Activated naive CD4-positive, alpha-beta T cell treated with anti-CD3 and anti-CD28 coated beads, Interleukin-2, amount 10 ng/mL, durations not matched to agents 7 days and 5 days (primary cell): ENCODE results near the gene FOXS1.

Experiments
- CTCF ChIA-PET: fragments of 350-600 bp; sonication (Branson Sonifier 250); formaldehyde crosslinking; loops from one replicate; lab custom pipeline; 2021; ENCODE audit warnings: antibody characterized with exemption; lab: Charles Lee
- DNase-seq: peaks from one replicate; pipeline ENCODE4 v3.0.0-alpha.2; 2020
- H3K27ac Mint-ChIP-seq: one replicate; pipeline ENCODE4 v1.8.0; 2021; ENCODE audit warnings: mild to moderate bottlenecking, moderate library complexity, mixed read lengths
- H3K27me3 Mint-ChIP-seq: one replicate; pipeline ENCODE4 v1.8.0; 2021; ENCODE audit warnings: mild to moderate bottlenecking, mixed read lengths
- H3K36me3 Mint-ChIP-seq: one replicate; pipeline ENCODE4 v1.8.0; 2021; ENCODE audit warnings: mixed read lengths
- H3K4me1 Mint-ChIP-seq: one replicate; pipeline ENCODE4 v1.8.0; 2021; ENCODE audit warnings: mixed read lengths
- H3K4me3 Mint-ChIP-seq: one replicate; pipeline ENCODE4 v1.8.0; 2021; ENCODE audit warnings: mild to moderate bottlenecking, moderate library complexity, mixed read lengths
- H3K9me3 Mint-ChIP-seq: one replicate; pipeline ENCODE4 v1.8.0; 2021; ENCODE audit warnings: mixed read lengths

FOXS1 gene

DNA sequence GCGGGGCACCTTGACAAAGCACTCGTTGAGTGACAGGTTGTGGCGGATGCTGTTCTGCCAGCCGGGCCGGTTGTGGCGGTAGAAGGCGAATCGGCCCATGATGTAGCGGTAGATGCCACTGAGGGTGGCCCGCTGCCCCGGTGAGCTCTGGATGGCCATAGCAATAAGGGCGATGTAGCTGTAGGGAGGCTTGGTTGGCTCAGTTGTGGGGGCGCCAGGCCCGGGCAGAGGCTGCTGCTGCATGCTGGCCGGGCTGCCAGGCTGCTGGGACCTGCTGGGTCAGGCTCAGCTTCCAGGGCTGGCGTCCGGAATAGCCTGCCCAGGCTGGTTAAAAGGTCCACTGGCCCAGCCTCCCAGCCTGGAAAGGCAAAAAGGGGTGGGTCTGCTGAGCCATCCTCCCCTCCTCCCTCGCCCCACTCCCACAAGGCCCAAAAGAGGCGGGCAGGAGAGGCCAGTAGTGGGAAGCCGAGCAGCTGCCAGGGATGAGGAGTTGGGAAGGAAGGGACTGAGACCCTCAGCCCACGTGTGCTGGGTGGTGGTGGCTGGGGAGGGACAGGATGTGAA, at the start of gene FOXS1:
FOXS1 (minus strand) TSS at position 305 of the 564 bp plus-strand sequence; CDS start at position 243, 62 bp downstream.
- H3K9me3 Mint-ChIP-seq = no peaks in the 10 kb centered on the region
- H3K27ac Mint-ChIP-seq = no peak within 1 kb of the TSS
- no peak within 1 kb of the TSS for H3K4me3 Mint-ChIP-seq
- CTCF ChIA-PET = interaction anchor here (1.3 to 5.8 kb wide), 4 partner anchors 10 to 246 kb away, joined by 3 to 51 read pairs (median 6); no protein-coding TSS in a partner anchor
- H3K36me3 Mint-ChIP-seq = no peaks in the 10 kb centered on the region
- DNase-seq = no peak
- H3K27me3 Mint-ChIP-seq = peaks cover 45% of the 10 kb centered on the region
- no peaks in the 10 kb centered on the region for H3K4me1 Mint-ChIP-seq

- Mint-ChIP-seq H3K9me3 (no peaks in the 10 kb centered on the region), H3K36me3 (no peaks in the 10 kb centered on the region), H3K27ac (no peak overlapping the region), H3K4me1 (no peaks in the 10 kb centered on the region), H3K27me3 (peaks cover 36% of the 10 kb centered on the region), H3K4me3 (no peak overlapping the region)
- no peak for DNase-seq
- CTCF ChIA-PET = no interaction called here
These were observed 45.2 kb upstream of the FOXS1 start for GRCh38 chr20:31890646-31891045.

DNA sequence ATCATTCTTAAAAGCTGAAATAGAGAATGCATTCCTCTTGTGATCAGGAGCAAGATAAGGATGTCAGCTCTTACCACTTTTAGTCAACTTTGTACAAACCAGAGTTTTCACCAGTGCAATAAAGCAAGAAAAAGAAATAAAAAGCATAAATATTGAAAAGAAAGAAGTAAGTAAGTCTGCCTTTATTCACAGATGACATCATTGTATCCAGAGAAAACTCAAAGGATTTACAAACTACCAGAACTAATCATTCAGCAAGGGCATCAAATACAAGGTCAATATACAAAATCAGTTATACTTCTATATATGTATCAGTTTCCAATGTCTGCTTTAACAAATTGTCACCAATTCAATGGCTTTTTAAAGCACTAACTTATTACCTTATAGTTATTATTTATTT, 38.4 kb upstream of the FOXS1 start:
- Mint-ChIP-seq H3K4me3 (no peak overlapping the region), H3K27me3 (peaks cover 49% of the 10 kb centered on the region), H3K4me1 (peaks cover 18% of the 10 kb centered on the region), H3K9me3 (no peaks in the 10 kb centered on the region), H3K27ac (no peak overlapping the region), H3K36me3 (peaks cover 2% of the 10 kb centered on the region)
- no peak for DNase-seq
- CTCF ChIA-PET = no interaction called here

GRCh38 chr20:31881945-31882344, 36.5 kb upstream of the FOXS1 start:
- CTCF ChIA-PET = interaction anchor here (1.1 to 2.8 kb wide), 2 partner anchors 29 to 70 kb away, joined by 4 to 12 read pairs; partner anchors contain the start of gene PDRG1
- Mint-ChIP-seq H3K4me1 (peaks cover 18% of the 10 kb centered on the region), H3K9me3 (no peaks in the 10 kb centered on the region), H3K27me3 (peaks cover 48% of the 10 kb centered on the region), H3K27ac (no peak overlapping the region), H3K4me3 (no peak overlapping the region), H3K36me3 (peaks cover 2% of the 10 kb centered on the region)
- no peak for DNase-seq

DNA sequence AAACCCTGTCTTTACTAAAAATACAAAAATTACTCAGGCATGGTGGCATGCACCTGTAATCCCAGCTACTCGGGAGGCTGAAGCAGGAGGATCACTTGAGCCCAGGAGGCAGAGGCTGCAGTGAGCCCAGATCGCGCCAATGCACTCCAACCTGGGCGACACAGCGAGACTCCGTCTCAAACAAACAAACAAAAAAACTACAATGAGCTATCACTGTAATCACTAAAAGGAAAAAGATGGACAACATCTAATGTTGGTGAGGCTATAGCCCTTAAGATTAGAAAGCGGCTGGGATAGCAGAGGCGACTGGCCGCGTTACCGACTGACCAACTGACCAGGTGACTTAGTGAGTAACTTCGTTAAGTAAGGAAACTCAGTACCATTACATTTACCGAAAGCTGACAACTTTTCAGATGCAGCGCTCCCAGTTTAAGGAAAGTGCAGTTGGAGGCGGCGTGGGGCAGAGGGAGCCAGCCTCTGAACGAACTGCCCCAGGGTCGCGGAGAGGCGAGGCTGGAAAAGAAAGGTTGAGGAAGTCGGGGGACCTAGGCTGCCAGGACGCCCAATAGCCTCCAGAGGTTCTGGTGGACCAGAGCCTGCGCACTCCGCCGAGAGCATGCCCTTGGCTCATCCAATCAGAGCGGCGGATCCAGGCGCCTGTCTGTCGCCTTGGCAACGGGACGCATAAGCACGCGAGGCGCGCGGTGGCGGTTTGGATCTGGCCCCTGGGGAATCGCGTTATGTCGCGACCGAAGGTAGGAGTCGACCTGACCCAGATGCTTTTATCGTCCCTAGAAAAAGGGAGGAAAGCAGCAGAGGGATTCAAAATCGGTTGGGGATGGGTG, 34.0 kb upstream of the FOXS1 start:
- peaks cover 18% of the 10 kb centered on the region for H3K4me1 Mint-ChIP-seq
- peak; percentile 87 for DNase-seq
- H3K36me3 Mint-ChIP-seq = peaks cover 2% of the 10 kb centered on the region
- H3K9me3 Mint-ChIP-seq = no peaks in the 10 kb centered on the region
- CTCF ChIA-PET = interaction anchor here (0.7 to 2.8 kb wide), 2 partner anchors 33 to 73 kb away, joined by 3 to 12 read pairs; partner anchors contain the start of gene PDRG1
- peak overlapping the region; percentile 45 for H3K27ac Mint-ChIP-seq
- peaks cover 44% of the 10 kb centered on the region for H3K27me3 Mint-ChIP-seq
- H3K4me3 Mint-ChIP-seq = peak overlapping the region; percentile 85

GRCh38 chr20:31877684-31878083, 32.3 kb upstream of the FOXS1 start:
- H3K27ac Mint-ChIP-seq = no peak overlapping the region
- peaks cover 18% of the 10 kb centered on the region for H3K4me1 Mint-ChIP-seq
- peaks cover 58% of the 10 kb centered on the region for H3K27me3 Mint-ChIP-seq
- no peak for DNase-seq
- no peak overlapping the region for H3K4me3 Mint-ChIP-seq
- CTCF ChIA-PET = no interaction called here
- H3K36me3 Mint-ChIP-seq = peaks cover 2% of the 10 kb centered on the region
- no peaks in the 10 kb centered on the region for H3K9me3 Mint-ChIP-seq

DNA sequence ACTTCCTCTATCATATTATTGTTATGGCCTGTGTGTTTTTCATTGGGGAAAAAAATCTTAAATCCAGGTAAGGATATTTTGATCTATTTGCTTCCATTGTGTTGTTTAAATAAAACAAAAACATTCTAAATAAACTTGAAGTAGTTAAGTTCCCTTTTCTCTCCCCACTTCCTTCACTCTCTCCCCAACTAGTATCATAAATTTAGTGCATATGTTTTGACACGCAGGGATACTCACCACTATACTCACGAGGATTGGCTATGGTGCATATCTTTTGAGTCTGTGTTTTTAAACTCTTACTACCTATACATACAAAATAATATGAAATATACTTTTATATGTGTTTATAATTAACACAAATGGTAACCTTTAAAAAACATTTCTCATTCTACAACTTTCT, 30.3 kb upstream of the FOXS1 start:
- DNase-seq = no peak
- Mint-ChIP-seq H3K4me3 (no peak overlapping the region), H3K36me3 (peaks cover 2% of the 10 kb centered on the region), H3K27ac (no peak overlapping the region), H3K4me1 (peaks cover 18% of the 10 kb centered on the region), H3K27me3 (peaks cover 65% of the 10 kb centered on the region), H3K9me3 (no peaks in the 10 kb centered on the region)
- CTCF ChIA-PET = no interaction called here

DNA sequence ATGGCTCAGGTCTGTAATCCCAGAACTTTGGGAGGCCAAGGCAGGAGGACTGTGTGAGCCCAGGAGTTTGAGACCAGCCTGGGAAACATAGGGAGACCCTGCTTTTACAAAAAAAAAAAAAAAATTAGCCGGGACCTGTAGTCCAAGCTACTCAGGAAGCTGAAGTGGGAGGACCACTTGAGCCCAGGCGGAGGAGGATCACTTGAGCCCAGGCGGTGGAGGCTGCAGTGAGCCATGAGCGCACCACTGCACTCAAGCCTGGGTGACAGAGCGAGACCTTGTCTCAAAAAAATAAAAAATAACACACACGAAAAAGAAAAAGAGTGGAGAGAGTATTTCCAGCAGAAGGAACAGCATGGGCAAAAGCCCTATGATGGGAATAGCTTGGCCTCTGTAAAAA, 27.0 kb upstream of the FOXS1 start:
- Mint-ChIP-seq H3K4me3 (no peak overlapping the region), H3K9me3 (no peaks in the 10 kb centered on the region), H3K27ac (no peak overlapping the region), H3K4me1 (peaks cover 12% of the 10 kb centered on the region), H3K36me3 (peaks cover 3% of the 10 kb centered on the region), H3K27me3 (peaks cover 69% of the 10 kb centered on the region)
- CTCF ChIA-PET = interaction anchor here (1.0 to 2.0 kb wide), 2 partner anchors 18 to 20 kb away, joined by 4 to 9 read pairs; no protein-coding TSS in a partner anchor
- DNase-seq = no peak

- H3K27ac Mint-ChIP-seq = no peak overlapping the region
- H3K4me3 Mint-ChIP-seq = no peak overlapping the region
- H3K36me3 Mint-ChIP-seq = peaks cover 3% of the 10 kb centered on the region
- H3K27me3 Mint-ChIP-seq = peaks cover 74% of the 10 kb centered on the region
- peaks cover 12% of the 10 kb centered on the region for H3K4me1 Mint-ChIP-seq
- CTCF ChIA-PET = interaction anchor here (1.0 to 2.0 kb wide), 2 partner anchors 19 to 21 kb away, joined by 5 to 9 read pairs; no protein-coding TSS in a partner anchor
- no peaks in the 10 kb centered on the region for H3K9me3 Mint-ChIP-seq
- DNase-seq = no peak
These were observed 26.2 kb upstream of the FOXS1 start for GRCh38 chr20:31871618-31871954.

GRCh38 chr20:31870726-31871617, 25.6 kb upstream of the FOXS1 start:
- Mint-ChIP-seq H3K27ac (no peak overlapping the region), H3K27me3 (peaks cover 70% of the 10 kb centered on the region), H3K9me3 (no peaks in the 10 kb centered on the region), H3K4me3 (peak overlapping the region; percentile 58), H3K4me1 (peaks cover 12% of the 10 kb centered on the region), H3K36me3 (peaks cover 3% of the 10 kb centered on the region)
- CTCF ChIA-PET = interaction anchor here (1.0 to 2.0 kb wide), 2 partner anchors 18 to 21 kb away, joined by 5 to 9 read pairs; no protein-coding TSS in a partner anchor
- DNase-seq = no peak

DNA sequence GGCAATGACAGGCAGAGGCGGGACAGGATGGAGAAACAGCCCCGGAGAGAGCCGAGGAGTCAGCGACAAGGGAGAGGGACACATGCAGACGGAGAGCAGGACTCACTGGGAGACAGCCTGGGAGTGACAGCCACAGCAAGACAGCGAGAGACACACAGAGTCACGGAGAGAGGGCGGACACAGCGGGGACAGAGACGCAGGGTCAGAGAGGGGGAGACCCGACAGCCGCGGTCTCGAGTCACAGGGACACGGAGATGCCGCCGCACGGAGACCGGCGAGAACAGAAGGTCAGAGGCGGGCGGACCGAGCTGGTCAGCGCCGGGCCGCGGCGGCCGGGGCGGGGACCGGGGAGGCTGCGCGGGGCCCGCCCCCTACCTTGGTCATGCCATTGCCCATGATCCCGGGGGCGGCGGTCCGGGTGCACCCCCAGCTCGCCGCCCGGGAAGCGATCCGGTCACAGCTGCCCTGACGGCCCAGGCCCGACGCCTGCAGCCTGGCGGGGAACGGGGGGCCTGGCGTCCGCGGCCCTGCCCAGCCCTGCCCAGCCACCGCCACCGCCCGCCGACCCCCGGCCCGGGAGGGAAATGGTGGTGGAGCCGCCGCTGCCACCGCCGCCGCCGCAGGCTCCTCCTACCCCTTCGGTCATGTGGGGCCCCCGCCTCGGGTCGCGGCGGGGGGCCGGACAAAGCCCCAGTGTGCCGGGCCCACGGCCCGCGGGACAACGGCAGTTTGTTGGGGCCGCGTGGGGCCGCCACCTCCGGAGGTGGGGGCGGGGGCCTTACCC, 24.7 kb upstream of the FOXS1 start, which contains the start of the genes DUSP15 and TTLL9:
DUSP15 (minus strand) TSS at position 586 of the 784 bp plus-strand sequence; CDS start at position 396, 190 bp downstream.
TTLL9 (plus strand) TSS at position 693 of the 784 bp plus-strand sequence. CDS start 493 bp downstream, outside the sequence.
- Mint-ChIP-seq H3K27me3 (peaks cover 70% of the 10 kb centered on the region), H3K4me3 (peak within 1 kb of the TSS; percentile 59), H3K9me3 (no peaks in the 10 kb centered on the region), H3K4me1 (peaks cover 12% of the 10 kb centered on the region), H3K27ac (no peak within 1 kb of the TSS), H3K36me3 (peaks cover 3% of the 10 kb centered on the region)
- DNase-seq = no peak
- CTCF ChIA-PET = no interaction called here

DNA sequence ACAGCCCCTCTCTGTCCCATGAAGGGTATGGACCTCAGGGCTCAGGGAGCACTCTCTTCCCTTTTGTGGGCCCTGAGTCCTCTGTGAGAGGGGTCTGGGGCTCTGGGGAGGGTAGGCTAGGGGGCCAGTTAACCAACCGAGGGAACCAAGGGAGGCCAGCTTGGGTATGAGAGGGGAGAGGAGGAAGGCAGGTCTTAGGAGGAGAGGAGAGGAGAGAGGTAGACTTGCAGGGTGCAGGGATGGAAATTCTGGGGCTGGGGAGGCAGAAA, 24.2 kb upstream of the FOXS1 start:
- H3K27me3 Mint-ChIP-seq = peaks cover 68% of the 10 kb centered on the region
- H3K36me3 Mint-ChIP-seq = peaks cover 3% of the 10 kb centered on the region
- H3K9me3 Mint-ChIP-seq = no peaks in the 10 kb centered on the region
- CTCF ChIA-PET = no interaction called here
- peaks cover 12% of the 10 kb centered on the region for H3K4me1 Mint-ChIP-seq
- H3K27ac Mint-ChIP-seq = no peak overlapping the region
- peak overlapping the region; percentile 59 for H3K4me3 Mint-ChIP-seq
- DNase-seq = no peak
